ENCODE measurements around the gene PIP4K2B. TPM values are rescaled to one million over a fixed set of nuclear protein-coding genes. Genes with fewer than 3 reads are reported as not detected.
A peak's percentile ranks its signal among the peaks of the same experiment; 100 is the strongest.
"Not testable (repeated sequence)": the region's sequence is repeated elsewhere in the genome, so short reads cannot be mapped to it uniquely, and the experiment has no call there.

The PIP4K2B gene
- total and polyA plus RNA-seq, 11 donors, result 23.3 to 55.0 (median 48.4) TPM

- ATAC-seq, result no peak
- peak overlapping the region in 7 of 12 donors; percentile 2 to 98 (median 91) for H3K4me3 ChIP-seq
- no peak for DNase-seq
- intact Hi-C loops (cut with DNase I), result loop anchor here in 2 of 10 donors (5.0 kb wide), 1 partner anchor 45 kb away; the partner anchor contains the start of gene PSMB3 (in 2 of the 2)
- peaks cover 0 to 39% (median 35%) of the 10 kb centered on the region in 9 donors for H3K36me3 ChIP-seq
- TF ChIP-seq, protein P1, sequence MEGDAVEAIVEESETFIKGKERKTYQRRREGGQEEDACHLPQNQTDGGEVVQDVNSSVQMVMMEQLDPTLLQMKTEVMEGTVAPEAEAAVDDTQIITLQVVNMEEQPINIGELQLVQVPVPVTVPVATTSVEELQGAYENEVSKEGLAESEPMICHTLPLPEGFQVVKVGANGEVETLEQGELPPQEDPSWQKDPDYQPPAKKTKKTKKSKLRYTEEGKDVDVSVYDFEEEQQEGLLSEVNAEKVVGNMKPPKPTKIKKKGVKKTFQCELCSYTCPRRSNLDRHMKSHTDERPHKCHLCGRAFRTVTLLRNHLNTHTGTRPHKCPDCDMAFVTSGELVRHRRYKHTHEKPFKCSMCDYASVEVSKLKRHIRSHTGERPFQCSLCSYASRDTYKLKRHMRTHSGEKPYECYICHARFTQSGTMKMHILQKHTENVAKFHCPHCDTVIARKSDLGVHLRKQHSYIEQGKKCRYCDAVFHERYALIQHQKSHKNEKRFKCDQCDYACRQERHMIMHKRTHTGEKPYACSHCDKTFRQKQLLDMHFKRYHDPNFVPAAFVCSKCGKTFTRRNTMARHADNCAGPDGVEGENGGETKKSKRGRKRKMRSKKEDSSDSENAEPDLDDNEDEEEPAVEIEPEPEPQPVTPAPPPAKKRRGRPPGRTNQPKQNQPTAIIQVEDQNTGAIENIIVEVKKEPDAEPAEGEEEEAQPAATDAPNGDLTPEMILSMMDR (IDR thresholded peaks at IDR 0.05), result no peak
- no peak for TF ChIP-seq POLR2A (IDR thresholded peaks at IDR 0.05)
- H3K4me1 ChIP-seq, result peaks cover 6 to 42% (median 27%) of the 10 kb centered on the region in 12 donors
- no peaks in the 10 kb centered on the region for H3K27me3 ChIP-seq
- no peaks in the 10 kb centered on the region for H3K9me3 ChIP-seq
- peak overlapping the region in 2 of 12 donors; percentile 98 to 100 for H3K27ac ChIP-seq
- WGBS, 4 donors, result 66 to 82% (median 79%) methylated on average over 5 of the region's 5 CpGs
These were observed 2.2 kb downstream of the PIP4K2B start for GRCh38 chr17:38797158-38797490.

- intact Hi-C loops (cut with DNase I), result loop anchor here in 2 of 10 donors (5.0 kb wide), 1 partner anchor 44 kb away; the partner anchor contains the start of gene PSMB3 (in 2 of the 2)
- Histone ChIP-seq H3K9me3 (no peaks in the 10 kb centered on the region), H3K4me3 (peak overlapping the region in 2 of 12 donors; percentile 77 to 98), H3K36me3 (peaks cover 0 to 36% (median 31%) of the 10 kb centered on the region in 9 donors), H3K27ac (peak overlapping the region in 2 of 12 donors; percentile 10 to 100), H3K4me1 (peaks cover 6 to 42% (median 27%) of the 10 kb centered on the region in 12 donors), H3K27me3 (no peaks in the 10 kb centered on the region)
- DNase-seq, result no peak
- TF ChIP-seq POLR2A (IDR thresholded peaks at IDR 0.05), result no peak
- TF ChIP-seq, protein P1 (IDR thresholded peaks at IDR 0.05), result no peak
- WGBS, 4 donors, result 54 to 72% (median 64%) methylated on average over 5 of the region's 5 CpGs
- no peak for ATAC-seq
These were observed 2.8 kb downstream of the PIP4K2B start for GRCh38 chr17:38796451-38797157.

DNA sequence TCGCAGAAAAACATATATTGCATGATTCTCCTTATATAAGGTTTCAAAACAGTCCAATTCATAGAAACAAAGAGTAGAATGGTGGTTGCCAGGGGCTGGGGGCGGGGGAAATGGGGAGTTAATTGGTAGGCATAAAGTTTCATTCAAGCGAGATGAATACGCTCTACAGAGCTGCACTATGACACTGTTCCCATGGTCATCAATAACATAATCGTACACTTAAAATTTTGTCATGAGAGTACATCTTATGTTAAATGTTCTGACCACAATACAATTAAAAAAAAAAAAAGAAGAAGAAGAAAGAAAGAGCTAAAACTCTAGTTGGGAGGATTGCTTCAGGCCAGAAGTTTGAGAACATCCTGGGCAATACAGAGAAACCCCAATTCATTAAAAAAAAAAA is 5.1 kb downstream of the PIP4K2B start:
- intact Hi-C loops (cut with DNase I), result no loop called here
- H3K4me1 ChIP-seq, result peaks cover 6 to 50% (median 38%) of the 10 kb centered on the region in 12 donors
- H3K9me3 ChIP-seq, result no peaks in the 10 kb centered on the region
- H3K27ac ChIP-seq, result no peak overlapping the region
- no peak for TF ChIP-seq POLR2A (IDR thresholded peaks at IDR 0.05)
- TF ChIP-seq, protein P1 (IDR thresholded peaks at IDR 0.05), result no peak
- WGBS, 4 donors, result 94 to 97% (median 95%) methylated on average over 5 of the region's 5 CpGs
- H3K36me3 ChIP-seq, result peaks cover 0 to 33% (median 24%) of the 10 kb centered on the region in 9 donors
- no peaks in the 10 kb centered on the region for H3K27me3 ChIP-seq
- ATAC-seq (no peak), DNase-seq (no peak)
- no peak overlapping the region for H3K4me3 ChIP-seq

GRCh38 chr17:38791162-38791561 is 8.2 kb downstream of the PIP4K2B start:
- intact Hi-C loops (cut with DNase I), result no loop called here
- ATAC-seq (no peak), DNase-seq (no peak)
- Histone ChIP-seq H3K4me3 (no peak overlapping the region), H3K9me3 (no peaks in the 10 kb centered on the region), H3K36me3 (peaks cover 0 to 39% (median 30%) of the 10 kb centered on the region in 9 donors), H3K27me3 (no peaks in the 10 kb centered on the region), H3K4me1 (peaks cover 0 to 24% (median 13%) of the 10 kb centered on the region in 12 donors), H3K27ac (no peak overlapping the region)
- 83 to 99% (median 95%) methylated on average over 5 of the region's 5 CpGs for WGBS, 4 donors
- TF ChIP-seq, protein P1 (IDR thresholded peaks at IDR 0.05), result no peak
- TF ChIP-seq POLR2A (IDR thresholded peaks at IDR 0.05), result no peak

DNA sequence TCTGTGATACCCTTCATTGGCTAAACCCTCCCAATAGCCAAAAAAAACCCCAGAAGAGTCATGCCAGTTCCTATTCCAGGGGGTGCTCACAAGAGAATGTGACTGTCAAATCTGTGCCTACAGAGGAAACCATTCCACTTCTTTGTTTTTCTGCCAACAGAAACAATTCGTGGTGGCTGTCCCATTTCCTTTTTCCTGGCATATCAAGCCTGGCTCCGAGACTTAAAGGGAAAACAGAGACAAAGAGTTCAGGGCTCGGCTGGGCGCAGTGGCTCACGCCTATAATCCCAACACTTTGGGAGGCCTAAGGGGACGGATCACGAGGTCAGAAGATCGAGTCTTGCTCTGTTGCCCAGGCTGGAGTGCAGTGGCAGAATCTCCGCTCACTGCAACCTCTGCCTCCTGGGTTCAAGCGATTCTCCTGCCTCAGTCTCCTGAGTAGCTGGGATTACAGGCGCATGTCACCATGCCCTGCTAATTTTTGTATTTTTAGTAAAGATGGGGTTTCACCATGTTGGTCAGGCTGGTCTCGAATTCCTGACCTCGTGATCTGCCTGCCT is 9.1 kb downstream of the PIP4K2B start:
- WGBS, 4 donors, result 67 to 79% (median 73%) methylated on average over 13 of the region's 13 CpGs
- H3K4me3 ChIP-seq; H3K9me3 ChIP-seq; intact Hi-C loops (cut with DNase I); H3K27ac ChIP-seq; DNase-seq; ATAC-seq; H3K27me3 ChIP-seq: not testable (repeated sequence)
- Histone ChIP-seq H3K36me3 (peaks cover 0 to 40% (median 33%) of the 10 kb centered on the region in 9 donors), H3K4me1 (peaks cover 0 to 22% (median 9%) of the 10 kb centered on the region in 12 donors)
